Hepatocyte (in vitro differentiated cells): ENCODE measurements around the gene ARHGAP18. TPM values are rescaled to one million over a fixed set of nuclear protein-coding genes. Genes with fewer than 3 reads are reported as not detected.

Experiments used
- DNase-seq: peaks from one replicate; pipeline ENCODE4 v3.0.0-alpha.2; 2016; ENCODE audit warnings: low spot score
- H2AFZ ChIP-seq: fragments of 200-600 bp; sonication (generic); 2 replicates; pipeline ENCODE4 v1.6.0; 2016; ENCODE audit warnings: antibody characterized with exemption, mild to moderate bottlenecking
- H3K27ac ChIP-seq: fragments of 200-600 bp; sonication (generic); 2 replicates; pipeline ENCODE4 v1.5.1; 2016; ENCODE audit warnings: mild to moderate bottlenecking
- H3K27me3 ChIP-seq: fragments of 200-600 bp; sonication (generic); 2 replicates; pipeline ENCODE4 v1.6.1; 2016
- H3K36me3 ChIP-seq: fragments of 200-600 bp; sonication (generic); replicated peaks from 2 replicates; pipeline ENCODE4 v1.5.1; 2016; ENCODE audit warnings: low read depth; ENCODE audit not compliant: insufficient read depth
- H3K4me1 ChIP-seq: fragments of 200-600 bp; sonication (generic); 2 replicates; pipeline ENCODE4 v1.5.1; 2016; ENCODE audit warnings: mild to moderate bottlenecking, moderate library complexity; ENCODE audit not compliant: insufficient read depth
- H3K4me2 ChIP-seq: fragments of 200-600 bp; sonication (generic); 2 replicates; pipeline ENCODE4 v1.6.0; 2016
- H3K4me3 ChIP-seq: fragments of 200-600 bp; sonication (generic); 2 replicates; pipeline ENCODE4 v1.5.1; 2016; ENCODE audit warnings: mild to moderate bottlenecking
- H3K79me2 ChIP-seq: fragments of 200-600 bp; sonication (generic); 2 replicates; pipeline ENCODE4 v1.6.0; 2017; ENCODE audit warnings: mild to moderate bottlenecking
- H3K9me2 ChIP-seq: fragments of 200-600 bp; sonication (generic); replicated peaks from 2 replicates; pipeline ENCODE4 v1.6.0; 2017; ENCODE audit warnings: mild to moderate bottlenecking; ENCODE audit not compliant: insufficient read depth
- H3K9me3 ChIP-seq: fragments of 200-600 bp; sonication (generic); 2 replicates; pipeline ENCODE4 v1.5.1; 2016; ENCODE audit warnings: low read depth, mild to moderate bottlenecking
- H4K20me1 ChIP-seq: fragments of 200-600 bp; sonication (generic); 2 replicates; pipeline ENCODE4 v1.6.0; 2016; ENCODE audit warnings: mild to moderate bottlenecking; ENCODE audit not compliant: insufficient read depth, poor library complexity, severe bottlenecking
- EZH2 ChIP-seq: fragments of 200-600 bp; sonication (generic); IDR thresholded peaks from 2 replicates; pipeline ENCODE4 v1.6.1; 2016; ENCODE audit warnings: antibody characterized with exemption, mild to moderate bottlenecking, borderline replicate concordance
- EZH2phosphoT487 ChIP-seq: fragments of 200-600 bp; sonication (generic); IDR thresholded peaks from one replicate; pipeline ENCODE4 v1.6.1; 2018; ENCODE audit warnings: antibody characterized with exemption, mild to moderate bottlenecking, low read depth, moderate library complexity; ENCODE audit not compliant: unreplicated experiment, severe bottlenecking
- WGBS: methylation state at CpG from one replicate; pipeline ENCODE4 v1.1.6; 2016; ENCODE audit warnings: low lambda C conversion rate; ENCODE audit errors: missing lambda C conversion rate; 5-methylcytosine and 5-hydroxymethylcytosine counted together
- polyA plus RNA-seq: library from polyadenylated mRNA; unstranded; fragments of >200 nt; fragmentation: Nextera tagmentation; extraction: Ambion mirVana; gene quantifications from 2 replicates; pipeline ENCODE4 v1.2.1, GENCODE V29; 2016
- total RNA-seq: library from RNA; depleted of rRNA; stranded (reverse); fragments of >200 nt; gene quantifications from 2 replicates; pipeline ENCODE4 v1.2.3, GENCODE V29; 2014
- TF ChIP-seq, protein P1 (sequence below): fragments of 200-600 bp; sonication (generic); IDR thresholded peaks from 2 replicates; pipeline ENCODE4 v1.5.1; 2016; ENCODE audit warnings: antibody characterized with exemption, mild to moderate bottlenecking; ENCODE audit not compliant: poor library complexity

Gene ARHGAP18
- total and polyA plus RNA-seq, 2 experiments from 2014 or later, result 14.7 to 34.8 TPM

DNA sequence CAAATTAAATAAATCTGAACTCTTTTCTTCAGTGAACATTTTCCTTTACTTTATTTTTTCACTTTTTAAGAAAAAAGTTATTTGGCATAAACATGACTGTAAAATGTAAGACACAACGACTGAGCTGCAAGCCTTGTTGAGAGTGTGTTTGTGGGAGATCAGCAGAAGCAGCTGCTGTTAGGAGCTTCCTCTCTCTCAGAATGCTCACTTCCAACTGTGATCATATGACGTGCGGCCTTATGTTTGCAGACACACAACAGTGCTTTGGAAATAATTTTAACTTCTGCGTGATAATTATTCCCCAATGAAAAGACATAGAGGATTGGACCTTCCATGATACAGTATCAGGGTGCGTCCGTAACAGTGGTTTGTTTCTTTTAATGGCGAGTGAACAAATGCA lies 104.0 kb downstream of the ARHGAP18 start:
- no peaks in the 10 kb centered on the region for H3K27me3 ChIP-seq
- no peaks in the 10 kb centered on the region for H3K79me2 ChIP-seq
- WGBS, result 91% methylated on average over 7 of the region's 7 CpGs
- no peak overlapping the region for H3K4me2 ChIP-seq
- TF ChIP-seq EZH2 (no peak), EZH2phosphoT487 (no peak)
- TF ChIP-seq, protein P1, sequence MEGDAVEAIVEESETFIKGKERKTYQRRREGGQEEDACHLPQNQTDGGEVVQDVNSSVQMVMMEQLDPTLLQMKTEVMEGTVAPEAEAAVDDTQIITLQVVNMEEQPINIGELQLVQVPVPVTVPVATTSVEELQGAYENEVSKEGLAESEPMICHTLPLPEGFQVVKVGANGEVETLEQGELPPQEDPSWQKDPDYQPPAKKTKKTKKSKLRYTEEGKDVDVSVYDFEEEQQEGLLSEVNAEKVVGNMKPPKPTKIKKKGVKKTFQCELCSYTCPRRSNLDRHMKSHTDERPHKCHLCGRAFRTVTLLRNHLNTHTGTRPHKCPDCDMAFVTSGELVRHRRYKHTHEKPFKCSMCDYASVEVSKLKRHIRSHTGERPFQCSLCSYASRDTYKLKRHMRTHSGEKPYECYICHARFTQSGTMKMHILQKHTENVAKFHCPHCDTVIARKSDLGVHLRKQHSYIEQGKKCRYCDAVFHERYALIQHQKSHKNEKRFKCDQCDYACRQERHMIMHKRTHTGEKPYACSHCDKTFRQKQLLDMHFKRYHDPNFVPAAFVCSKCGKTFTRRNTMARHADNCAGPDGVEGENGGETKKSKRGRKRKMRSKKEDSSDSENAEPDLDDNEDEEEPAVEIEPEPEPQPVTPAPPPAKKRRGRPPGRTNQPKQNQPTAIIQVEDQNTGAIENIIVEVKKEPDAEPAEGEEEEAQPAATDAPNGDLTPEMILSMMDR, result no peak
- DNase-seq, result no peak
- no peaks in the 10 kb centered on the region for H3K4me1 ChIP-seq
- H3K27ac ChIP-seq, result no peak overlapping the region
- H4K20me1 ChIP-seq, result no peaks in the 10 kb centered on the region
- H2AFZ ChIP-seq, result no peak overlapping the region
- H3K9me3 ChIP-seq, result no peaks in the 10 kb centered on the region
- H3K9me2 ChIP-seq, result no peaks in the 10 kb centered on the region
- H3K36me3 ChIP-seq, result no peaks in the 10 kb centered on the region
- H3K4me3 ChIP-seq, result no peak overlapping the region

DNA sequence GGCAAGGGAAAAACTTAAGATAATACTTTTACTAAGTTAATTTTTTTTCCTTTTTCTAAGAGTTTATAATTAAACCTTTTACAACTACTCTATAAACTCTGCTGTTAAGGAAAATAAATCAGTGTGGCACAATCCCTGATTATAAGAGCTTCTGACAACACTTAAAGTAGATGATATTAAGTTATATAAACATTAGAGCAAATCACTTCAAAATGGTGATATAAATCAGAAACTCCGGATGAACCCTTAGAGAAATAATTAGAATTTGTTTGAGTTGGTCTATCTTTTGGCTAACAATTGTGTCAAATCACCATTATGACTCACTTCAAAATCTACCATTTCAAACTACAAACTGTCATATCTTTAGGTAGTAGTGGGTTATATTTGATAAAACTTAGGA lies 104.9 kb downstream of the ARHGAP18 start:
- no peak overlapping the region for H2AFZ ChIP-seq
- H3K9me3 ChIP-seq, result no peaks in the 10 kb centered on the region
- no peaks in the 10 kb centered on the region for H3K9me2 ChIP-seq
- no peaks in the 10 kb centered on the region for H3K4me1 ChIP-seq
- H3K4me3 ChIP-seq, result no peak overlapping the region
- no peaks in the 10 kb centered on the region for H3K36me3 ChIP-seq
- H3K27ac ChIP-seq, result no peak overlapping the region
- DNase-seq, result no peak
- WGBS, result 59% methylated on average over 1 of the region's 1 CpG
- no peak overlapping the region for H3K4me2 ChIP-seq
- no peaks in the 10 kb centered on the region for H4K20me1 ChIP-seq
- H3K79me2 ChIP-seq, result no peaks in the 10 kb centered on the region
- no peaks in the 10 kb centered on the region for H3K27me3 ChIP-seq
- TF ChIP-seq, protein P1, result no peak
- TF ChIP-seq EZH2, result no peak
- TF ChIP-seq EZH2phosphoT487, result no peak

DNA sequence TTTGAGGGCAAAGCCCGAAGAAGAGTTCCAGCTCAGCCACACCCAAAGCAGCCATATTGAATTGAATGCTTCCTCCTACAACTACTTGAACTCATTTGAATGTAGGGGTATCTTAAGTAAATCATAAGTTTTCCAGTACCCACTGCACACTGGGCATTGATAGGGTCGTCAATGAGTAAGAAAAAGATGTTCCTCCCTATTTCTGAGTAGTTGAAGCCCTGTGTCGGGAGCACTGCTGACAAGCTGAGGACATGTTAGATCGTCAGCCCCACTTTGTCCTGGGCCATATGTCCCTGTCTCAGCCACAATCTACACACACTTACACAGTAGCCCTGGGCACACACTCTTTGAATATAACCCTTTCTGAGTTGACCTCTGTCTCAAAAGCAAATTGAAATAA lies 105.7 kb downstream of the ARHGAP18 start:
- Histone ChIP-seq H3K9me3 (no peaks in the 10 kb centered on the region), H3K4me2 (no peak overlapping the region), H3K27me3 (no peaks in the 10 kb centered on the region), H3K4me3 (no peak overlapping the region), H3K36me3 (no peaks in the 10 kb centered on the region), H3K9me2 (no peaks in the 10 kb centered on the region), H2AFZ (no peak overlapping the region), H3K4me1 (no peaks in the 10 kb centered on the region), H3K27ac (no peak overlapping the region), H4K20me1 (no peaks in the 10 kb centered on the region), H3K79me2 (no peaks in the 10 kb centered on the region)
- TF ChIP-seq EZH2 (no peak), EZH2phosphoT487 (no peak)
- TF ChIP-seq, protein P1, result no peak
- 97% methylated on average over 4 of the region's 4 CpGs for WGBS
- DNase-seq, result no peak

DNA sequence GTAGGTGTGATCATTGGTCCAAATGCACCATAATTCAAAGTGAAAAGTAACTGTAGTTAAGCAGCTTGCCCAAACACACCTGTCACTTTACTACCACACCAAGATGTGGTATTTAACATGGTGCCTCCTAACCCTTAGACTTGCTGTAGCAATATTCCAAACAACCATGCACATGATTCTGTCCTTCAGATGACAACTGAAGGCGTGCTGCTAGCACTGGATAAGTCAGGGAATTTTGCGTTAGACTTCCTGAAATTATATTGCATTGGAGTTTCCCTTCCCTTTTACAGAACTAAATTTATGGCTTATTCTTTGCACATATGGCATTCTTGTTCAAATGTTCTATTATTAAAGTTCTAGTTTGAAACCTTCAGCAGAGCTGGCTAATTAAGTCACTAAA lies 106.2 kb downstream of the ARHGAP18 start:
- Histone ChIP-seq H3K4me2 (no peak overlapping the region), H3K36me3 (no peaks in the 10 kb centered on the region), H4K20me1 (no peaks in the 10 kb centered on the region), H3K4me3 (no peak overlapping the region), H3K9me2 (no peaks in the 10 kb centered on the region), H3K27me3 (no peaks in the 10 kb centered on the region), H2AFZ (no peak overlapping the region), H3K4me1 (no peaks in the 10 kb centered on the region), H3K79me2 (no peaks in the 10 kb centered on the region), H3K9me3 (no peaks in the 10 kb centered on the region), H3K27ac (no peak overlapping the region)
- 94% methylated on average over 2 of the region's 2 CpGs for WGBS
- DNase-seq, result no peak
- TF ChIP-seq, protein P1, result no peak
- TF ChIP-seq EZH2, result no peak
- no peak for TF ChIP-seq EZH2phosphoT487
